ENCODE data around the gene RASL11A. TPM values are rescaled to one million over a fixed set of nuclear protein-coding genes. Genes with fewer than 3 reads are reported as not detected.
"Not testable (repeated sequence)": the region's sequence is repeated elsewhere in the genome, so short reads cannot be mapped to it uniquely, and the experiment has no call there.

Gene RASL11A
- 10 to 100 TPM; 10.7 to 29.7 (median 12.9) TPM for total RNA-seq

GRCh38 chr13:27270594-27271520 is at the start of gene RASL11A:
Gene RASL11A, plus strand, starts transcription at chr13:27270830. Its CDS starts 115 bp downstream, at chr13:27270945.
- peak within 1 kb of the TSS; percentile 53 to 72 (median 54) for H3K4me3 ChIP-seq (replicated peaks in 1 of 3)
- intact Hi-C loops (cut with DNase I): loop anchor here (5.0 kb wide), 1 partner anchor 99 kb away; the partner anchor contains the start of gene USP12
- WGBS, 2 donors: 1% methylated on average over 41 to 54 of the region's 99 CpGs

GRCh38 chr13:27222100-27222499 is 48.5 kb upstream of the RASL11A start:
- intact Hi-C loops (cut with DNase I); H3K36me3 ChIP-seq; H3K27me3 ChIP-seq; H3K27ac ChIP-seq; H3K4me3 ChIP-seq (replicated peaks in 1 of 3); H3K9me3 ChIP-seq; H3K4me1 ChIP-seq; DNase-seq: not testable (repeated sequence)
- 73 to 83% methylated on average over 2 of the region's 2 CpGs for WGBS, 2 donors

More at GRCh38 chr13:27270594-27271520, at the start of gene RASL11A:
- peak; percentile 80 for DNase-seq
- H3K27ac ChIP-seq: peak within 1 kb of the TSS; percentile 86 to 90 (median 88)
- H3K27me3 ChIP-seq: no peaks in the 10 kb centered on the region
- no peaks in the 10 kb centered on the region for H3K9me3 ChIP-seq
- H3K36me3 ChIP-seq: no peaks in the 10 kb centered on the region
- TF ChIP-seq CTCF (IDR thresholded peaks at IDR 0.05) (peak; percentile 55 to 98 (median 90)), POLR2A (IDR thresholded peaks at IDR 0.05) (peak; percentile 46 to 88)
- peaks cover 0 to 4% of the 10 kb centered on the region in 2 donors for H3K4me1 ChIP-seq

GRCh38 chr13:27226991-27227390 is 43.6 kb upstream of the RASL11A start:
- TF ChIP-seq CTCF (IDR thresholded peaks at IDR 0.05) (no peak), POLR2A (IDR thresholded peaks at IDR 0.05) (no peak)
- 88 to 89% methylated on average over 2 of the region's 2 CpGs for WGBS, 2 donors

GRCh38 chr13:27228131-27228530 is 42.5 kb upstream of the RASL11A start:
- intact Hi-C loops (cut with DNase I): no loop called here
- H3K4me1 ChIP-seq: no peaks in the 10 kb centered on the region
- H3K9me3 ChIP-seq: no peaks in the 10 kb centered on the region
- H3K4me3 ChIP-seq (replicated peaks in 1 of 3): no peak overlapping the region
- TF ChIP-seq POLR2A (IDR thresholded peaks at IDR 0.05) (no peak), CTCF (IDR thresholded peaks at IDR 0.05) (no peak)
- H3K36me3 ChIP-seq: no peaks in the 10 kb centered on the region
- no peak for DNase-seq
- no peak overlapping the region for H3K27ac ChIP-seq
- H3K27me3 ChIP-seq: peaks cover 4% of the 10 kb centered on the region

More at GRCh38 chr13:27226991-27227390, 43.6 kb upstream of the RASL11A start:
- Histone ChIP-seq H3K27me3 (peaks cover 4% of the 10 kb centered on the region), H3K36me3 (no peaks in the 10 kb centered on the region), H3K4me3 (replicated peaks in 1 of 3) (no peak overlapping the region), H3K9me3 (no peaks in the 10 kb centered on the region), H3K4me1 (no peaks in the 10 kb centered on the region), H3K27ac (no peak overlapping the region)
- no peak for DNase-seq
- intact Hi-C loops (cut with DNase I): no loop called here

GRCh38 chr13:27229642-27230041 is 41.0 kb upstream of the RASL11A start:
- intact Hi-C loops (cut with DNase I): no loop called here
- H3K36me3 ChIP-seq: no peaks in the 10 kb centered on the region
- H3K9me3 ChIP-seq: no peaks in the 10 kb centered on the region
- WGBS, 2 donors: 92 to 98% methylated on average over 3 of the region's 3 CpGs
- peaks cover 4% of the 10 kb centered on the region for H3K27me3 ChIP-seq
- no peak for DNase-seq
- no peak overlapping the region for H3K27ac ChIP-seq
- TF ChIP-seq CTCF (IDR thresholded peaks at IDR 0.05): no peak
- no peak for TF ChIP-seq POLR2A (IDR thresholded peaks at IDR 0.05)
- H3K4me3 ChIP-seq (replicated peaks in 1 of 3): no peak overlapping the region
- no peaks in the 10 kb centered on the region for H3K4me1 ChIP-seq
